Keratinocyte (primary cell): ENCODE results near the gene LHFPL3.

Experiments used
- CTCF ChIP-seq, 3 experiments: IDR thresholded peaks in 1 of 3; conservative IDR thresholded peaks in 1 of 3; optimal IDR thresholded peaks in 1 of 3; 2 replicates in 2 of 3; 3 replicates in 1 of 3; pipeline versions ENCODE3 to v1.5.1; 2011; ENCODE audit warnings: low read length in 3 of 3, mild to moderate bottlenecking in 3 of 3, moderate library complexity in 2 of 3, control low read depth in 1 of 3, inconsistent platforms in 1 of 3; ENCODE audit not compliant: insufficient read depth in 2 of 3; ENCODE audit errors: extremely low read depth in 1 of 3
- EZH2 ChIP-seq: IDR thresholded peaks from one replicate; pipeline ENCODE4 v1.6.1; 2012; ENCODE audit warnings: inconsistent platforms, mild to moderate bottlenecking, low read length, moderate library complexity

DNA sequence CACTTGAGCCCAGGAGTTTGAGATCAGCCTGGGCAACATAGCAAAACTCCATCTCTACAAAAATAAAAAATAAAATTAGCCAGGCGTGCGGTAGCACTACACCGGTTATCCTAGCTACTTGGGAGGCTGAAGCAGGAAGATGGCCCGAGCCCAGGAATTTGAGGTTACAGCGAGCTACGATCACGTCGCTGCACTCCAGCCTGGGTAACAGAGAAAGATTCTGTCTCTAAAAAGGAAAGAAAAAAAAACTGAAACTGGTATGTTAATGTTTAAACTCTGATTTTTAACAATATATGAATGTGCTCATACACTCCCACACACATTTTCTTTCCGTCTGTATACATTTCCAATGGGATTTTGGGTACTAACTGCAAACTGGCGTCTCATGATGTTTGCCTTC lies 545.0 kb downstream of the LHFPL3 start:
- TF ChIP-seq EZH2 (no peak), CTCF (optimal IDR thresholded peaks at IDR 0.05 in 1 of 3, IDR thresholded peaks at IDR 0.05 in 1 of 3, conservative IDR thresholded peaks at IDR 0.05 in 1 of 3; ENCODE audit: extremely low read depth in 1 of 3, insufficient read depth in 2 of 3, low read length in 3 of 3) (no peak)
